ENCODE results near the gene NTM. TPM values are rescaled to one million over a fixed set of nuclear protein-coding genes. Genes with fewer than 3 reads are reported as not detected.

The NTM gene
- total and polyA plus RNA-seq, 2 of the 8 experiments (the other 6 are each of a cell fraction or from before 2014, with no cell fraction given): 13.4 to 20.0 TPM

DNA sequence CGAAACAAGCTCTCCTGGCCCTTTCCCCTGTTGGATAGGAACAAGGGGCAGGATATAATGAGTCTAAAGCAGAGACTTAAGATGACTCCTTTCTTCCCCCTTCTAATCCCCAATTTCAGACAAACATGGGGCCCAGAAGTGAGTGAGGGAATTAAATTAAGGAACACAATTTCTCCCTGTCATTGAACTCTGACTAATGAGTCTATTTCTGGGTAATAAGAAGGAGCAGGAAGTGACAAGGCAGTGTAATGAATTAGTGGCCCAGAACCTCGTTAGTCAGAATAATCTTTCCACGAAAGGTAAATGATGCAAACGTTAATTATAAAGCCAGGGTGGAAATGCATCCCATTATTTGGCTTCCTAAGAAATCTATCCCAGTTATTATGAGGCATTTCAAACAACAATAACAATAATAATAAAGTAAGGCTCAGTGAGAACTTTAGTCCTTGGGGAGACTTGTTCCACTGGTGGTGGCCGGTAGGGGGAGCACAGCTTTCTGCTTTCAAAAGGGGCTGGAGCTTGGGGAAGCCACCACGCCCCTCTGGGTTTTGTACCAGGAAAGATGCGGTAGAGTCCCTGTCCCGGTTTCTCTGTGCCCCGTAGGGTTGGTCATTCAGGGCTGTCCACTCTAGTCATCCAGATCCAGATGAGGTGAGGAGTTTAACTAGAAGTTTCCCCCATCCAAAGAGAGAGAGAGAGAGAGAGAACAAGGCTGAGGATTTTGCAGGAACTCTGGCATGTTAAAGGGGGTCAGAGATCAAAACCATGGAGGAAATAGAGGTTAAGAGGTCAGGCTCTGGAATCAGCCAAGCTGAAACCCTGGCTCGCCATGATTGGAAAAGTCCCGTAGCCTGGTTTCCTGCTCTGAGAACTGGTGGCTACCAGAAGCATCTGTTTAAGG, 298.3 kb downstream of the NTM start:
- Histone ChIP-seq H3K56ac (replicated peaks; ENCODE audit: insufficient read length, low read depth, low read length) (no peak overlapping the region), H3K27me3 (replicated peaks in 1 of 4; ENCODE audit: control insufficient read depth in 3 of 4, extremely low read depth in 1 of 4, insufficient read depth in 3 of 4, low read length in 3 of 4) (no peaks in the 10 kb centered on the region; a peak in 1 of 7 replicates), H3K18ac (ENCODE audit: extremely low read depth, low read length) (no peak overlapping the region), H2AFZ (ENCODE audit: low read length) (peak overlapping the region; percentile 77; the same call in 1 of the 2 replicates), H3K27ac (ENCODE audit: low read depth, low read length) (no peak overlapping the region), H3K79me2 (ENCODE audit: control insufficient read depth in 1 of 2, insufficient read depth in 2 of 2, low read length in 2 of 2) (no peaks in the 10 kb centered on the region), H3K36me3 (ENCODE audit: control insufficient read depth in 2 of 4, insufficient read depth in 4 of 4, low read length in 3 of 4) (no peaks in the 10 kb centered on the region), H4K5ac (ENCODE audit: insufficient read length, low read depth, low read length) (no peak overlapping the region), H3K23me2 (ENCODE audit: low read depth, low read length) (no peaks in the 10 kb centered on the region), H4K20me1 (replicated peaks in 1 of 2; ENCODE audit: control insufficient read depth in 1 of 2, insufficient read depth in 2 of 2, low read length in 2 of 2) (peaks cover 0 to 2% of the 10 kb centered on the region in 2 experiments), H2AK5ac (ENCODE audit: low read depth, low read length) (no peak overlapping the region), H4K91ac (replicated peaks; ENCODE audit: insufficient read length, low read length) (no peak overlapping the region), H3K9ac (replicated peaks in 1 of 4; ENCODE audit: extremely low read depth in 1 of 4, low read depth in 3 of 4, low read length in 3 of 4) (no peak overlapping the region), H4K8ac (ENCODE audit: extremely low read depth, insufficient read depth, low read length) (no peak overlapping the region), H3K23ac (ENCODE audit: insufficient read length) (no peak overlapping the region), H3K14ac (ENCODE audit: insufficient read length) (no peak overlapping the region), H3K4me1 (replicated peaks in 1 of 4; ENCODE audit: control insufficient read depth in 3 of 4, insufficient read depth in 4 of 4, low read length in 3 of 4) (peaks cover 0 to 2% (median under 1%) of the 10 kb centered on the region in 4 experiments; a peak in 2 of 7 replicates), H2BK120ac (replicated peaks; ENCODE audit: low read depth, low read length) (no peak overlapping the region), H3K4me3 (ENCODE audit: extremely low read depth in 1 of 4, insufficient read depth in 2 of 4, low read depth in 3 of 4, low read length in 4 of 4) (no peak overlapping the region), H2BK12ac (ENCODE audit: low read depth, low read length) (no peak overlapping the region), H2BK15ac (ENCODE audit: low read length) (no peak overlapping the region), H3K79me1 (ENCODE audit: low read depth, low read length) (no peaks in the 10 kb centered on the region), H3K9me3 (ENCODE audit: insufficient read depth in 2 of 2, low read depth in 1 of 2, low read length in 1 of 2) (no peaks in the 10 kb centered on the region), H3K4me2 (ENCODE audit: insufficient read depth in 1 of 2, low read depth in 2 of 2, low read length in 2 of 2) (no peak overlapping the region; a peak in 1 of 4 replicates), H3K4ac (replicated peaks; ENCODE audit: insufficient read length, low read depth, low read length) (no peak overlapping the region), H2BK5ac (ENCODE audit: low read depth, low read length) (no peak overlapping the region), H2BK20ac (ENCODE audit: low read length) (no peak overlapping the region)
- FAIRE-seq: peak; percentile 63
- CTCF ChIA-PET (ENCODE audit: partially characterized antibody): interaction anchor here (0.6 to 31.3 kb wide), 29 partner anchors 10 to 644 kb away, joined by 3 to 1023 read pairs (median 4); no protein-coding TSS in a partner anchor
- 50% methylated on average over 11 of the region's 11 CpGs; no CpG with 5 or more reads in 1 of the 2 experiments for WGBS, 2 experiments (ENCODE audit: extremely low coverage in 1 of 2, insufficient coverage in 1 of 2, insufficient read length in 1 of 2, insufficient replicate concordance in 2 of 2, low coverage in 1 of 2, low lambda C conversion rate in 2 of 2, missing lambda C conversion rate in 1 of 2)
- POLR2A ChIA-PET (ENCODE audit: partially characterized antibody): interaction anchor here (1.2 to 2.5 kb wide), 3 partner anchors 10 to 86 kb away, joined by 3 to 8 read pairs (median 3); no protein-coding TSS in a partner anchor
- peak in 1 of 2 experiments; percentile 91 for DNase-seq (ENCODE audit: low read depth in 1 of 2, low spot score in 2 of 2)
- TF ChIP-seq POLR2A (IDR thresholded peaks at IDR 0.05; ENCODE audit: control extremely low read depth in 1 of 2, low read depth in 2 of 2, low read length in 2 of 2) (no peak), BRCA1 (IDR thresholded peaks at IDR 0.05; ENCODE audit: low read depth, low read length) (no peak), RAD21 (IDR thresholded peaks at IDR 0.05 in 1 of 2, conservative IDR thresholded peaks at IDR 0.05 in 1 of 2; ENCODE audit: low read depth in 2 of 2, low read length in 2 of 2) (peak; percentile 47 to 57)
- TF ChIP-seq, protein P1, sequence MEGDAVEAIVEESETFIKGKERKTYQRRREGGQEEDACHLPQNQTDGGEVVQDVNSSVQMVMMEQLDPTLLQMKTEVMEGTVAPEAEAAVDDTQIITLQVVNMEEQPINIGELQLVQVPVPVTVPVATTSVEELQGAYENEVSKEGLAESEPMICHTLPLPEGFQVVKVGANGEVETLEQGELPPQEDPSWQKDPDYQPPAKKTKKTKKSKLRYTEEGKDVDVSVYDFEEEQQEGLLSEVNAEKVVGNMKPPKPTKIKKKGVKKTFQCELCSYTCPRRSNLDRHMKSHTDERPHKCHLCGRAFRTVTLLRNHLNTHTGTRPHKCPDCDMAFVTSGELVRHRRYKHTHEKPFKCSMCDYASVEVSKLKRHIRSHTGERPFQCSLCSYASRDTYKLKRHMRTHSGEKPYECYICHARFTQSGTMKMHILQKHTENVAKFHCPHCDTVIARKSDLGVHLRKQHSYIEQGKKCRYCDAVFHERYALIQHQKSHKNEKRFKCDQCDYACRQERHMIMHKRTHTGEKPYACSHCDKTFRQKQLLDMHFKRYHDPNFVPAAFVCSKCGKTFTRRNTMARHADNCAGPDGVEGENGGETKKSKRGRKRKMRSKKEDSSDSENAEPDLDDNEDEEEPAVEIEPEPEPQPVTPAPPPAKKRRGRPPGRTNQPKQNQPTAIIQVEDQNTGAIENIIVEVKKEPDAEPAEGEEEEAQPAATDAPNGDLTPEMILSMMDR (IDR thresholded peaks at IDR 0.05; ENCODE audit: control extremely low read depth in 1 of 3, insufficient read depth in 1 of 3, low read depth in 1 of 3, low read length in 3 of 3): peak; percentile 70 to 82 (median 74)
